ENCODE measurements around the gene BTF3L4. TPM values are rescaled to one million over a fixed set of nuclear protein-coding genes. Genes with fewer than 3 reads are reported as not detected.
"Not testable (repeated sequence)": the region's sequence is repeated elsewhere in the genome, so short reads cannot be mapped to it uniquely, and the experiment has no call there.

The BTF3L4 gene
- total RNA-seq, 1 donor = 76.4 TPM

DNA sequence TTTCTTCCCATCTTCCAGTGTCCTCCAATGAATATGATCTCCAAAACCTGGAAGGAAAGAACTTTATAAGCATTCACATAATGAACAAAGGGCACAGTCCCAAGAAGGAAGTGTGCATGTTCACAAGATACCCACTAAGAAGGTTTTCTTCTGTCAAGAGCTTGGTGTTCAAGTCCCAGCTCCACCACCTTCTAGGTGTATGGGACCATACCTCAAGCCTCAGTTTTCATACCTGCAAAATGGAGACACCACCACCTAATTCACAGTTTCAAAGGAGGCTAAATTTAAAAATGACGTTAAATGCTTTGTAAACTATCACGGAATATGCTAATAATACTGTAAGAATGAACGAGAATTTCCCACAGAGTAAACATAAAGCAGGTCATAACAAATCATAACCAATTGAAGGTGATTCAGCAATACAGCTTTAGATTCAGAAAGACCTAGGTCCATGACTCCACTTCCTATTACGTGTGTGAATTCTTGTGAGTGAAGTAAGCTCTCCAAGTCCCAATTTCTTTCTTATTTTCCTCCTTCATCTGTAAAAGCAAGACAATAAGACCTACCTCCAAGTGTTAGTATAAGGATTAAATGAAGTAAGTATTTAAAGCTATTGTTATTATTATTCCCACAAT, 14.4 kb upstream of the BTF3L4 start:
- H3K4me3 ChIP-seq (ENCODE audit: low read depth, low read length) = no peak overlapping the region
- DNase-seq (ENCODE audit: low read depth) = no peak
- TF ChIP-seq CTCF (IDR thresholded peaks at IDR 0.05; ENCODE audit: insufficient read depth, low read depth, low read length) = no peak

DNA sequence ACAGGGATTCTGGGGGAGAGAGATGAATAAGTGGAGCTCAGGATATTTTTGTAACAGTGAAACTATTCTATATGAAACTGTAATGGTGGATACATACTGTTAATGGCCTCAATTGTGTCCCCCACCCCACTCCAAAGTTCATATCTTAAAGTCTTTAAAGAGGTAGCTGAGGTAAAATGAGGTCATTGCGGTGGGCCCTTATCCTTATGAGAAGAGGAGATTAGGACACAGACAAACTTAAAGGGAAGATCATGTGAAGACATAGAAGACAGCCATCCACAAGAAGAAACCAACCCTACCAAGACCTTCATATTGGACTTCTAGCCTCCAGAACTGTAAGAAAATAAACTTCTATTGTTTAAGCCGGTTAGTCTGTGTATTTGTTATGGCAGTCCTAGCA, 10.9 kb upstream of the BTF3L4 start:
- no peak for TF ChIP-seq CTCF (IDR thresholded peaks at IDR 0.05; ENCODE audit: insufficient read depth, low read depth, low read length)
- no peak for DNase-seq (ENCODE audit: low read depth)
- H3K4me3 ChIP-seq (ENCODE audit: low read depth, low read length) = no peak overlapping the region

DNA sequence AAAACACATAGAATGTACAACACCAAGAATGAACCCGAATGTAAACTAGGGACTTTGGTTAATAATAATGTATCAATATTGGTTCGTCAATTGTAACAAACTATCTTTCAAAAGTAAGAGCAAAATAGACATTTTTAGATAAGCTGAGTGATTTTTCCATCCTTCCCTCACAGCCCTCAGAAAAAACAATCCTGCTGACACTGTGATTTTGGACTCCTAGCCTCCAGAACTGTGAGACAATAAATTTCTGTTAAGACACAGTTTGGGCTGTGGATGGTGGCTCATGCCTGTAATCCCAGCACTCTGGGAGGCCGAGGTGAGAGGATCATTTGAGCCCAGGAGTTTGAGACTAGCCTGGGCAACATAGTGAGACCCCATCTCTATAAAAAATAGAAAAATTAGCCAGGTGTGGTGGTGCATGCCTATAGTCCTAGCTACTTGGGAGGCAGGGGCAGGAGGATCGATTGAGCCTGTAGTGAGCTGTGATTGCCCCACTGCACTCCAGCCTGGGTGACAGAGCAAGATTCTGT, 10.4 kb upstream of the BTF3L4 start:
- not testable (repeated sequence) for DNase-seq (ENCODE audit: low read depth); H3K4me3 ChIP-seq (ENCODE audit: low read depth, low read length)

- not testable (repeated sequence) for DNase-seq (ENCODE audit: low read depth); H3K4me3 ChIP-seq (ENCODE audit: low read depth, low read length)
Measured at GRCh38 chr1:52049337-52049736, 6.8 kb upstream of the BTF3L4 start.

GRCh38 chr1:52053862-52054261, 2.2 kb upstream of the BTF3L4 start:
- DNase-seq (ENCODE audit: low read depth) = no peak
- TF ChIP-seq CTCF (IDR thresholded peaks at IDR 0.05; ENCODE audit: insufficient read depth, low read depth, low read length) = no peak
- peak overlapping the region; percentile 92 for H3K4me3 ChIP-seq (ENCODE audit: low read depth, low read length)

- peak overlapping the region; percentile 92 for H3K4me3 ChIP-seq (ENCODE audit: low read depth, low read length)
- DNase-seq (ENCODE audit: low read depth) = no peak
- TF ChIP-seq CTCF (IDR thresholded peaks at IDR 0.05; ENCODE audit: insufficient read depth, low read depth, low read length) = no peak
Measured at GRCh38 chr1:52054496-52055065, 1.5 kb upstream of the BTF3L4 start.

DNA sequence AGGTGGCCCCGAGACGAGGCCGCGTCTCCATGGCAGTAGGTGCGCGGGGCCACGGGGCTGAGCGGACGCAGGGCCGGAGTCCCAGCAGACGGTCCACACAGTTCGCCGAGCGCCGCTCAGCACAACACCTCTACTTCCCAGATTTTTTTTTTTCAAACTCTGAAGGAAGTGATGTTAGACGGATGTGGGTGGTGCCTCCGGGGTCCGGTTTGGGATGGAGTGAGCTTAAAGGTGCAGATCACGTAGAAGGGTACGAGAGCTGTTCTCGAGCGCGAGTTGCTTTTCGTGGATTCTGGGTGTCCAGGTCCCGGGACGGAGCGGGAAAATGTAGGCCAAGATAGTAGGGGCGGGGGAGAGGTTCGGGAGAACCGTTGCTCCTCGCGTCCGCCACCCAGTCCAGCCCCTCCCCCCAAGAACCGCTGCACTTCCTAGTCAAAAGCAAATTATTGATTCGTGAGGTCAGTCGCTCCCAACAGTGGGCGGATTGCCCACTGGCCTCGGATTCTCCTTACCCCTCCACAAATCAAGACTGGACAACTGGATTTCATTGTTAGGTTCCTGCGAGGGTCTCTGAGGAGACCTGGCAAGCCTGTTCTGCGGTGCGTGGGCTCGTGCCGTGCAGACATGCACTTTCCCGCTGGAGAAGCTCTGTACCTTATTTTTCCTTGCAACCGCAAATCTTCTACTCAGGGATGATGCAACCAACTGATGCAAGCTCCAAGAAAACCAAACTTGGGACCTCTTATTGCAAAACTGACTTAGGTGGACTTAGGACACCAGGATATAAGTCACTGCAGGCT, 829 bp upstream of the BTF3L4 start, which contains the start of gene TXNDC12:
Gene TXNDC12, minus strand, starts transcription at position 126 of the 800 bp plus-strand sequence. Its CDS starts 95 bp downstream, at position 31.
- no peak for TF ChIP-seq CTCF (IDR thresholded peaks at IDR 0.05; ENCODE audit: insufficient read depth, low read depth, low read length)
- peak within 1 kb of the TSS; percentile 92 for H3K4me3 ChIP-seq (ENCODE audit: low read depth, low read length)
- DNase-seq (ENCODE audit: low read depth) = peak; percentile 96

Measured in fibroblast of villous mesenchyme (primary cell).